ENCODE measurements around the gene RGL1. TPM values are rescaled to one million over a fixed set of nuclear protein-coding genes. Genes with fewer than 3 reads are reported as not detected.

The RGL1 gene
- polyA plus RNA-seq, 3 donors from 2014 or later, result 0.09 to 0.20 TPM; not detected in 1

DNA sequence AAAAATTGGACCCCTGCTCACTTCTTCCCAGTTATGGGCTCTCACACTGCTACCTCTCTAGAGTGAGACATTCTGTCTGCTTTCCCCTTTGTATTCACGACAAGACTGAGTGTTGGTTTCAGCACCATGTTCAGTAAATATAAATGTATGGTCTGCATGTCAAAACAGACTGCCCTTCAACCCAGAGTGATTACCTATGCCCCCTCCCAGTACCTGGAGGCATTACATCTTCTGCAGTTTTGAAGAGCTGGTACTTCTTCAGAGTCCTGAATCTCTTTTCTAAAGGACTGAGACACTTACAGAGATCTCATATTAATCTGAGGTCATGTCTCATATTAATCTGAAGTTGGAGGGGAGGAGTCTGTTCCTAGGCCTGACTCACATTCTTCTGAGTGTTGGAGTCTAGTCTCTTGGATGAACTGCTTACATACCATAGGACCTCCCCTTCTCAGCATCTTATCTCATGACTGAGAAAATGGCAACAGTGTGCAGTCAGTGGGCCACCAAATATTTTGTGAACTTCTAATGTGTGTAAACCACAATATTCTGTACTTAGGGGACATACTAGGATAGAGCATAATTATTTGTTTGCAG, 80.3 kb downstream of the RGL1 start:
- Mint-ChIP-seq H3K36me3 (peaks cover 0 to 3% (median 0%) of the 10 kb centered on the region in 3 donors), H3K27ac (no peak overlapping the region), H3K27me3 (ENCODE audit: low read depth in 3 of 3) (peaks cover 2 to 5% (median 5%) of the 10 kb centered on the region in 3 donors), H3K9me3 (no peaks in the 10 kb centered on the region), H3K4me1 (peaks cover 17 to 26% of the 10 kb centered on the region in 2 donors), H3K4me3 (no peak overlapping the region)
- no peak for DNase-seq

- Mint-ChIP-seq H3K4me3 (no peak overlapping the region), H3K9me3 (no peaks in the 10 kb centered on the region), H3K4me1 (peaks cover 17 to 26% of the 10 kb centered on the region in 2 donors), H3K36me3 (peaks cover 0 to 3% (median 0%) of the 10 kb centered on the region in 3 donors), H3K27me3 (ENCODE audit: low read depth in 3 of 3) (peaks cover 2 to 7% (median 3%) of the 10 kb centered on the region in 3 donors), H3K27ac (no peak overlapping the region)
- DNase-seq, result no peak
Observed at GRCh38 chr1:183886083-183886828, 81.3 kb downstream of the RGL1 start.

DNA sequence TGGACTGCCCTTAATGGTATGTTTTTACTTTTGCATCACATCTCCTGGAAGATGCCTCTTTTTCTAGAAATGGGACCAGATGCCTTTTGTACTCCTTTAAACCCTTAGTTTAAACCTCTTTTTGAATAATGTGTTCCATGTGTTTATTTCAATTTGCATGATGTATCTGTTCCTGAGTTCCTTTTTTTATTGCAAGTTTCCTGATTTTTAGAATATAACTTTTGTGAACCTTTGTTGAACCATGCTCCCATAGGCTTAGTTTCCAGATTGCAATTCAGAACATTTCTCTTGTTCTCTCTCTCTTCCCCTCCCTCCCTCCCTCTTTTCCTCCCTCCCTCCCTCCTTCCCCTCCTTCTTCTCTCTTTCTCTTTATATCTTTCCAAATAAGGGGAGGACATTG, 81.9 kb downstream of the RGL1 start:
- peaks cover 2 to 7% (median 5%) of the 10 kb centered on the region in 3 donors for H3K27me3 Mint-ChIP-seq (ENCODE audit: low read depth in 3 of 3)
- no peak for DNase-seq
- peaks cover 0 to 3% (median 0%) of the 10 kb centered on the region in 3 donors for H3K36me3 Mint-ChIP-seq
- no peaks in the 10 kb centered on the region for H3K9me3 Mint-ChIP-seq
- no peak overlapping the region for H3K4me3 Mint-ChIP-seq
- no peak overlapping the region for H3K27ac Mint-ChIP-seq
- peaks cover 17 to 26% of the 10 kb centered on the region in 2 donors for H3K4me1 Mint-ChIP-seq

DNA sequence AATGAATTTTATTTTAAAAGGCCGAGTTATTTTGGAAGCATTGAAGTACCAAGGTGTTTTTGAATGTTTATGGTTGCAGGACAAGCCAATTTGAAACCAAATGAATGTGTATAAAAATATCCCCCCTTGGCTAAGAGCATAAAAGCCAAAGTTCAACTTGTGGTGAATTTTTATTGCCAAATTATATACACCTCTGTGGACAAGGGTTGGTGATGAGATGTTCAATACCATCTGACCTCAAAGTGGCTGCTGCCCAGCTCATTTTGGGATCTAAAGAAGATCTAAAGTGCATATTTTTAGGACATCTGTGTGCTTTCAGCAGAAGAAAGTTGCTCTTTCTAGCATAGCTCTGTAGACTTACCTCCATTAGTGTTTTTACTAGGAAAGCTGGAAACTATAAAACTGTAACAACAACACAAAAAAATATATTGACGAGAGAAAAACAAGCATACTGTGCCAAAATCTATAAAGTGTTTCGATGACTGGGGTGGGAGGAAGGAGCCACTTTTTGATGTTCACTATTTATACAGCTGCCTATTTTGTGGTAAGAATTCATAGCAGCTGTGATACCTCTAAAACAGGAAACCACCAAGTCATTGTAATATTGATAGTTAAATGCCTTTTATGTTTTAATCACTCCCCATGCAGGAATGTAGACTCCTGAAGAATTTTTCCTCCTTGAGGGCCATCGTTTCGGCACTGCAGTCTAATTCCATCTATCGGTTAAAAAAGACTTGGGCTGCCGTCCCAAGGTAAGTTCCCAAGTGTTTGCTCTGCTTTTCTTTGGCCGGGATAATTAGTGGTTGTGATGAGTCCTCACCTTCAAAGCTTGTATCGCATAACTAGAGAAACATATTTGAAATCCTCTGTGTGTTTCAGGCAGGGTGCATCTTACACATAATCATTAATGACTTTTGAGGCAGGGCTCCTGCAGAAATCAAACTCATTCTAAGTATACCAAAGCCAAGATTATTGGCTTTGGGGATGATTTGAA, 83.2 kb downstream of the RGL1 start:
- peak in 1 of 3 donors; percentile 2 for DNase-seq
- Mint-ChIP-seq H3K27me3 (ENCODE audit: low read depth in 3 of 3) (peaks cover 2 to 7% (median 5%) of the 10 kb centered on the region in 3 donors), H3K27ac (peak overlapping the region in 5 of 6 donors; percentile 32 to 41 (median 39)), H3K9me3 (no peaks in the 10 kb centered on the region), H3K4me1 (peaks cover 17 to 26% of the 10 kb centered on the region in 2 donors), H3K4me3 (peak overlapping the region in 4 of 5 donors; percentile 19 to 66 (median 48)), H3K36me3 (peaks cover 0 to 3% (median 0%) of the 10 kb centered on the region in 3 donors)

DNA sequence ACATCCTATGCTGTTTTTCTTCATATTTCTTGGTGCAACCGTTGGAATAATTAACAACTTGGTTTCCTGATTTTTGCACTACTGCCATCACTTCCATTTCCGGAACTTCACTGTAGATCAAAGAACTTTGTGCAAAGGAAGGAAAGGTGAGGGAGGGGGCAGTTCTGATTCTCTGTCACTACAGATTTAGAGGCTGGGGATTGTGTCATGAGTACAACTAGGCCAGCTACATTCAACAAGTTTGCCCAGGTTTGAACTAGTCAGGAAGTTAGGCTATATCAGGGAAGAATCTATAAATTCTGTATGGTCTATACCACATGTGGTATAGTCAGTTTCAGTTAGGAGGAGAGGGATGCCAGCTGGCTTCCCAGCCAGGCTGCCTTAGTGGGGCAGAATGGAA, 84.2 kb downstream of the RGL1 start:
- H3K36me3 Mint-ChIP-seq, result peaks cover 0 to 3% (median 0%) of the 10 kb centered on the region in 3 donors
- no peaks in the 10 kb centered on the region for H3K9me3 Mint-ChIP-seq
- no peak overlapping the region for H3K4me3 Mint-ChIP-seq
- no peak overlapping the region for H3K27ac Mint-ChIP-seq
- peaks cover 1 to 5% (median 5%) of the 10 kb centered on the region in 3 donors for H3K27me3 Mint-ChIP-seq (ENCODE audit: low read depth in 3 of 3)
- peaks cover 17 to 26% of the 10 kb centered on the region in 2 donors for H3K4me1 Mint-ChIP-seq
- no peak for DNase-seq

- Mint-ChIP-seq H3K27me3 (ENCODE audit: low read depth in 3 of 3) (peaks cover 0 to 5% (median 5%) of the 10 kb centered on the region in 3 donors), H3K4me1 (peaks cover 19 to 30% of the 10 kb centered on the region in 2 donors), H3K4me3 (no peak overlapping the region), H3K27ac (no peak overlapping the region), H3K36me3 (no peaks in the 10 kb centered on the region), H3K9me3 (no peaks in the 10 kb centered on the region)
- DNase-seq, result no peak
Observed at GRCh38 chr1:183891158-183891856, 86.4 kb downstream of the RGL1 start.

- Mint-ChIP-seq H3K4me1 (peaks cover 27 to 37% of the 10 kb centered on the region in 2 donors), H3K36me3 (no peaks in the 10 kb centered on the region), H3K27me3 (ENCODE audit: low read depth in 3 of 3) (peaks cover 0 to 5% (median 2%) of the 10 kb centered on the region in 3 donors), H3K9me3 (no peaks in the 10 kb centered on the region), H3K4me3 (no peak overlapping the region), H3K27ac (no peak overlapping the region)
- DNase-seq, result no peak
Observed at GRCh38 chr1:183892351-183892793, 87.5 kb downstream of the RGL1 start.

DNA sequence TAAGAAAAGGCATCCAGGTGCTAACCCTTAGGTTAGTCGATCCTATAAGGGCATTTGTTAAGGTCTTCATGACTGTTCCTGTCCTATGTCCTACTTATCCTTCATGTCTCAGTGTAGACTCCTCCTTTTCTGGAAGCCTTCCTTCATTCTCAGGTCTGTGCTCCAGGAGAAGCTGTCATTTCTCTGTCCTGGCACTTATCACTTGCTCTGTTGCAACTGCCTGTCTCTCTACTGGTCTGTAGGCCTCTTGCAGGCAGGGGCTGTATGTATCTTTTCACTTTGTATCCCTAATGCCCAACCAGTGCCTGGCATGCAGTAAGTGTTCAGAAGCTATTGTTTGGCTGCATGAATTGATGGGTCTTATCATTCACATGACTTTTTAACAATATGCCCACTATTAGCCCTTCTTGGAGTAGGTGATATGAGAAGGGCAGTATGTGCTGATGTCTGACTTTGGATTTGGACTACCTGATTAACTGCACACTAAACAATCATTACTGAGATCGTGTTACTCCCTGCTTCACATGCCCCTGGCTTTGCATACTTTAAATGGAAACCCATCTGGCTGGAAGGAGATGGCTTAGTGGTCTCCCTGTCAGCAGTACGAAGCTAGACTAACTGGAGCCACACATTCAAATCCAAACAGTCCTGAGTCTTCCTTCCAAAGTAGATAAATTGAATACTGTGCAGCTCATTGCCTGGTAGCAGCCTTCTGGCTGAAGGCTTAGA, 88.8 kb downstream of the RGL1 start:
- peaks cover 16 to 23% of the 10 kb centered on the region in 2 donors for H3K4me1 Mint-ChIP-seq
- DNase-seq, result no peak
- H3K27ac Mint-ChIP-seq, result no peak overlapping the region
- H3K36me3 Mint-ChIP-seq, result no peaks in the 10 kb centered on the region
- peaks cover 0 to 3% (median 2%) of the 10 kb centered on the region in 3 donors for H3K27me3 Mint-ChIP-seq (ENCODE audit: low read depth in 3 of 3)
- no peaks in the 10 kb centered on the region for H3K9me3 Mint-ChIP-seq
- H3K4me3 Mint-ChIP-seq, result no peak overlapping the region

DNA sequence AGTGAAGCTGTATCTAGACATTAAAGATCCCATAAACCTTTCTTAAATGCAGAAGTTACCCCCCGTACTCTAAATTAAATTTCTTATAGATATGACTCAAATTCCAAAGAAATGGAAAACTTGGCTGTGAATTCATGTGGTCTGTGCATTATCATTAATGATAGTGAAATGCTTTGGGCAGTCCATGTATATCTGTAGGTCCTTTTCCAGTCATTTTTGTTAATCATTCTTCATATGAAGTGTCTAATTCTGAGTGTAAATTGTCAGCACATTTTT, 89.3 kb downstream of the RGL1 start:
- DNase-seq, result no peak
- Mint-ChIP-seq H3K27me3 (ENCODE audit: low read depth in 3 of 3) (peaks cover 0 to 3% (median 2%) of the 10 kb centered on the region in 3 donors), H3K4me1 (peaks cover 11 to 18% of the 10 kb centered on the region in 2 donors), H3K27ac (no peak overlapping the region), H3K4me3 (no peak overlapping the region), H3K9me3 (no peaks in the 10 kb centered on the region), H3K36me3 (no peaks in the 10 kb centered on the region)

DNA sequence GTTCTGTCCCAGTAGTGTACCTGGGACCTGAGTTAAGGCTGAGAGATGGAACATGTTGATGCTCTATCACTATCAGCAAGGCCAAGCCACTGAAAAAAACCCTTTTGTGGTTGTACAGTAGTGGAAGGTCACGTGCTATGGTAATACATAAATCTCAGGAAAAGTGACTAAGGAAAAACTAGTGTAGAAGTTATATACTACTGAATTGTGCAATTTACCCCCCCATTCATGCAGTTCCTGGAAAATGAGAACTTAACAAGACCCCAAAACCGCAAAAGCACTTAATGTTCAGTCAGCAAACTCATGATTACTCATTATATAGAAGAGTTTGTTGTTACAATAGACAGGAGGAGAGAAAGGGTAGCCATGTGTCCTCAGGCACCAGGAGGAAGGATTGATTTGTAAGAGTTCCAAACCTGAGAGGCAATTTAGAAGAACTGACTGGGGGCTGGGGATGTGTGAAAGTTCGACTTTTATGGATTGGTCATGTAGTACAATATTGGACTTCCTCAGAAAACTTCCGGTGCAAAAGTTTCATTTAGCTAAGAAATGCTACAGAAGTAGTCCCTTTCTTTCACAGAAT, 91.6 kb downstream of the RGL1 start:
- no peak overlapping the region for H3K27ac Mint-ChIP-seq
- peaks cover 0 to 2% (median 0%) of the 10 kb centered on the region in 3 donors for H3K27me3 Mint-ChIP-seq (ENCODE audit: low read depth in 3 of 3)
- H3K4me1 Mint-ChIP-seq, result peaks cover 10 to 12% of the 10 kb centered on the region in 2 donors
- H3K36me3 Mint-ChIP-seq, result no peaks in the 10 kb centered on the region
- no peak for DNase-seq
- no peaks in the 10 kb centered on the region for H3K9me3 Mint-ChIP-seq
- H3K4me3 Mint-ChIP-seq, result peak overlapping the region in 1 of 5 donors; percentile 41

GRCh38 chr1:183898001-183898396, 93.1 kb downstream of the RGL1 start:
- Mint-ChIP-seq H3K27ac (no peak overlapping the region), H3K27me3 (ENCODE audit: low read depth in 3 of 3) (no peaks in the 10 kb centered on the region), H3K36me3 (no peaks in the 10 kb centered on the region), H3K9me3 (no peaks in the 10 kb centered on the region), H3K4me3 (no peak overlapping the region), H3K4me1 (peaks cover 10 to 12% of the 10 kb centered on the region in 2 donors)
- DNase-seq, result no peak

DNA sequence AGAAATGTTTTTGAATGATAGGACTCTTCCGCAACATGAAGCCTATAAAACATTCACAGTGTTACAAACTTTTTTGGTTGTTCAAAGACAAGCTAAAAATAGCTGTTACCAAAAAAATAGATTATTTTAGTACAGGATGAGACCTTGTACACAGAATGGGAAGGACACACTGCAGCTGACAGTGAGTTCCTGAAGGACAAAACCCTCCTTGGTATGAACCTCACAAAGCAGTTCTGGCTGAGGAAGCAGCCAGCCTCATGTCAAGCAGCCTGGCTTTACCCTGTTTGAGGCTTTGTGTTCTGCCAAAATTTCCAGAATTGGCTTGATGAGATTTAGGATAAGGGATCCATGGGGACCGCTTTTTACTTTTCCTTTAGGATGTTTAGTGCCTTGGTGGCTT, 93.7 kb downstream of the RGL1 start:
- no peaks in the 10 kb centered on the region for H3K36me3 Mint-ChIP-seq
- H3K4me3 Mint-ChIP-seq, result no peak overlapping the region
- no peak overlapping the region for H3K27ac Mint-ChIP-seq
- no peaks in the 10 kb centered on the region for H3K9me3 Mint-ChIP-seq
- H3K4me1 Mint-ChIP-seq, result peaks cover 10 to 12% of the 10 kb centered on the region in 2 donors
- no peaks in the 10 kb centered on the region for H3K27me3 Mint-ChIP-seq (ENCODE audit: low read depth in 3 of 3)
- no peak for DNase-seq

Measured in immature natural killer cell (primary cell).